ENCODE data around the gene SNAPC1.
"Not testable (repeated sequence)": the region's sequence is repeated elsewhere in the genome, so short reads cannot be mapped to it uniquely, and the experiment has no call there.

The SNAPC1 gene

DNA sequence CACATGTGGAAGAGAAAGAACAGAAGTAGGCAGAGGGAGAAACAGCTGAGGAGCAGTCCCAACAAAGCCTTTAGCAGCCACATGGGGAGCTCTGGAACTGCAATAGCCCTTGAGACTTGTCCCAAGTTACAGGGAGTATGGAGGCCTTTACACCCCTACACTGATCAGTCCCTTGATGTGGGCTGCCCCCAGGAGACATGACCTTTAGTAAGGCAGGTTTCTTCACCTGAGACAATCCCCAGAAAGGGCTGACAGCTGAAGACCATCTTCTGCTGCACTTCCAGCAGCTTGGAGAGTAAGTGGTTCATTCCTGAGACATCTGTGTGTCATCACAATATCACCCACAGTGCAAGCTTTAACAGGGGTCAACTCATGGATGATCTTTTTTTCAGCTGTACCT lies 8.6 kb upstream of the SNAPC1 start:
- CTCF ChIA-PET = interaction anchor here (1.5 kb wide), 1 partner anchor 293 kb away, joined by 5 read pairs; no protein-coding TSS in a partner anchor
- POLR2A ChIA-PET = interaction anchor here (0.8 to 1.6 kb wide), 3 partner anchors 8 to 191 kb away, joined by 3 to 9 read pairs (median 4); partner anchors contain the start of gene SNAPC1
- H3K4me3 ChIP-seq (ENCODE audit: low read depth, low read length) = no peak overlapping the region
- TF ChIP-seq CTCF (IDR thresholded peaks at IDR 0.05; ENCODE audit: insufficient read depth, low read length, missing control alignments) = peak; percentile 5
- DNase-seq (ENCODE audit: low read depth, low spot score) = no peak

GRCh38 chr14:61754627-61755381 lies 7.4 kb upstream of the SNAPC1 start:
- DNase-seq (ENCODE audit: low read depth, low spot score) = no peak
- H3K4me3 ChIP-seq (ENCODE audit: low read depth, low read length) = no peak overlapping the region
- TF ChIP-seq CTCF (IDR thresholded peaks at IDR 0.05; ENCODE audit: insufficient read depth, low read length, missing control alignments) = no peak
- ChIA-PET POLR2A (interaction anchor here (1.6 kb wide), 1 partner anchor 7 kb away, joined by 9 read pairs; the partner anchor contains the start of gene SNAPC1), CTCF (no interaction called here)

GRCh38 chr14:61755382-61755742 lies 6.9 kb upstream of the SNAPC1 start:
- POLR2A ChIA-PET = interaction anchor here (0.6 kb wide), 1 partner anchor 49 kb away, joined by 3 read pairs; no protein-coding TSS in a partner anchor
- H3K4me3 ChIP-seq (ENCODE audit: low read depth, low read length); DNase-seq (ENCODE audit: low read depth, low spot score); CTCF ChIA-PET: not testable (repeated sequence)

DNA sequence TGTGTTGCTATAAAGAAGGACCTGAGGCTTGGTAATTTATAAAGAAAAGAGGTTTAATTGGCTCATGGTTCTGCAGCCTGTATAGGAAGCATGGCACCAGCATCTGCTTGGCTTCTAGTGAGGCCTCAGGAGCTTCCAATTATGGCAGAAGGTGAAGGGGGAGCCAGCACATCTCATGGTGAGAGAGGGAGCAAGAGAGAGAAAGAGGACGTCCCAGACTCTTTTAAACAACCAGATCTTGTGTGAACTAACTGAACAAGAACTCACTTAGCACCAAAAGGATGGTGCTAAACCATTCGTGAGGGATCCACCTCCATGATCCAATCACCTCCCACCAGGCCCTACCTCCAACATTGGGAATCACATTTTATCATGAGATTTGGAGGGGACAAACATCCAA lies 6.1 kb upstream of the SNAPC1 start:
- TF ChIP-seq CTCF (IDR thresholded peaks at IDR 0.05; ENCODE audit: insufficient read depth, low read length, missing control alignments) = no peak
- POLR2A ChIA-PET = interaction anchor here (0.6 kb wide), 1 partner anchor 50 kb away, joined by 3 read pairs; no protein-coding TSS in a partner anchor
- DNase-seq (ENCODE audit: low read depth, low spot score) = no peak
- H3K4me3 ChIP-seq (ENCODE audit: low read depth, low read length) = no peak overlapping the region
- CTCF ChIA-PET = interaction anchor here (1.6 kb wide), 1 partner anchor 280 kb away, joined by 5 read pairs; no protein-coding TSS in a partner anchor

GRCh38 chr14:61759878-61760277 lies 2.3 kb upstream of the SNAPC1 start:
- CTCF ChIA-PET = interaction anchor here (3.0 kb wide), 1 partner anchor 77 kb away, joined by 12 read pairs; no protein-coding TSS in a partner anchor
- TF ChIP-seq CTCF (IDR thresholded peaks at IDR 0.05; ENCODE audit: insufficient read depth, low read length, missing control alignments) = no peak
- no peak overlapping the region for H3K4me3 ChIP-seq (ENCODE audit: low read depth, low read length)
- DNase-seq (ENCODE audit: low read depth, low spot score) = no peak
- POLR2A ChIA-PET = no interaction called here

DNA sequence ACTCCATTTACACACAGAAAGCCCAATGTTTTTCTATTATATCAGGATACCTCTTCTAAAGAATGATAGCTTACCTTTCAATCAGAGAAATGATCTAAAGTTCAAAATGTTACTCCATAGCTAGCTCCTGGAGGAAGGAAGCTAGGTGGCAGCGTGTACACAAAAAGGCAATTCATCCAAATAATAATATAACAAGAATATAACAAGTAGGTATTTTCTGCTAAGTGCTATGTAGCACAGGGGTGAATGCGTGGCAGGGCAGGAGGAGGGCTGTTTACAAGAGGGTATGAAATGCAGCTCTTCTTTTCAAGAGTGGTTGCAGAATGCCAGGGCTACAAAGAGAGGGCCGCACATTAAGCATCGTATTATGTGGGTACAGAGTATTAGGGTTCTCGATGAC lies 663 bp upstream of the SNAPC1 start:
- H3K4me3 ChIP-seq (ENCODE audit: low read depth, low read length) = peak overlapping the region; percentile 51
- POLR2A ChIA-PET = interaction anchor here (0.9 to 1.3 kb wide), 7 partner anchors 8 to 290 kb away, joined by 3 to 9 read pairs (median 4); partner anchors contain the start of gene HIF1A

More for the DNA sequence above, 663 bp upstream of the SNAPC1 start:
- no peak for TF ChIP-seq CTCF (IDR thresholded peaks at IDR 0.05; ENCODE audit: insufficient read depth, low read length, missing control alignments)
- DNase-seq (ENCODE audit: low read depth, low spot score) = no peak
- CTCF ChIA-PET = interaction anchor here (0.6 to 3.0 kb wide), 11 partner anchors 9 to 305 kb away, joined by 3 to 12 read pairs (median 4); no protein-coding TSS in a partner anchor

Measured in AG04449 (cell line).